GM12878 (cell line): ENCODE results near the gene RUFY3.

Source experiments
- ATF7 ChIP-seq: fragments of 450-650 bp; IDR thresholded peaks from 2 replicates; pipeline ENCODE4 v1.6.1; 2016; ENCODE audit warnings: low read depth, mild to moderate bottlenecking
- POLR2A ChIP-seq: IDR thresholded peaks from 2 replicates; pipeline ENCODE4 v1.6.1; 2011; ENCODE audit warnings: low read depth, mild to moderate bottlenecking, low read length
- TAF1 ChIP-seq: IDR thresholded peaks from 2 replicates; pipeline ENCODE4 v1.6.1; 2011; ENCODE audit warnings: mild to moderate bottlenecking, low read depth, low read length, borderline replicate concordance
- TF ChIP-seq, protein P1 (sequence below), 3 experiments: IDR thresholded peaks in 2 of 3; conservative IDR thresholded peaks in 1 of 3; 2 replicates each; pipeline ENCODE4 v1.5.1; 2011; ENCODE audit warnings: low read depth in 3 of 3, low read length in 3 of 3, mild to moderate bottlenecking in 3 of 3, control low read depth in 2 of 3, moderate library complexity in 2 of 3, inconsistent platforms in 1 of 3, mixed read lengths in 1 of 3; ENCODE audit not compliant: control insufficient read depth in 2 of 3, insufficient read depth in 1 of 3; ENCODE audit errors: extremely low read depth in 1 of 3
- TF ChIP-seq, protein P2 (sequence below): fragments of 450-650 bp; IDR thresholded peaks from 2 replicates; pipeline ENCODE4 v1.6.1; 2016; ENCODE audit warnings: mild to moderate bottlenecking
- TF ChIP-seq, protein P3 (sequence below): fragments of 450-650 bp; IDR thresholded peaks from 2 replicates; pipeline ENCODE4 v1.6.1; 2017; ENCODE audit warnings: mild to moderate bottlenecking

DNA sequence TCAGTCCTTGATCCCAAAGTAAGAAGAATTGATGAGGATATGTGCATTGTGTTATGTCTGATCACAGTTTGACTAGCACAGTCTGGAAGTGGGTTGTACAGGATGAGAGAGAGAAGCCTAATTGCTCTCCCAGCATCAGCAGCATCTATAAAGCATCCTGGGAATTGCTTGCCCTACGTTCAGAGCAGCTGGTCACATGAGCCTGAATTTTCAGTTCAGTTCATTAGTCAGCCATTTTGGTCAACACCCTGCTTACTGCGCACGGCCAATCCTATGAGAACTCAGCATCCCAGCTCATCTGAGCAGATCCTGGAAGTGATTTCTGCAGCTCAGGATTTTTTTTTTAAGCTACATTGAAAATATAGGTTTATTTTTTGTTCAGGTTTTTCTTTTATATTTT lies at the start of gene RUFY3:
- TF ChIP-seq ATF7 = no peak
- TF ChIP-seq TAF1 = no peak
- TF ChIP-seq, protein P1, sequence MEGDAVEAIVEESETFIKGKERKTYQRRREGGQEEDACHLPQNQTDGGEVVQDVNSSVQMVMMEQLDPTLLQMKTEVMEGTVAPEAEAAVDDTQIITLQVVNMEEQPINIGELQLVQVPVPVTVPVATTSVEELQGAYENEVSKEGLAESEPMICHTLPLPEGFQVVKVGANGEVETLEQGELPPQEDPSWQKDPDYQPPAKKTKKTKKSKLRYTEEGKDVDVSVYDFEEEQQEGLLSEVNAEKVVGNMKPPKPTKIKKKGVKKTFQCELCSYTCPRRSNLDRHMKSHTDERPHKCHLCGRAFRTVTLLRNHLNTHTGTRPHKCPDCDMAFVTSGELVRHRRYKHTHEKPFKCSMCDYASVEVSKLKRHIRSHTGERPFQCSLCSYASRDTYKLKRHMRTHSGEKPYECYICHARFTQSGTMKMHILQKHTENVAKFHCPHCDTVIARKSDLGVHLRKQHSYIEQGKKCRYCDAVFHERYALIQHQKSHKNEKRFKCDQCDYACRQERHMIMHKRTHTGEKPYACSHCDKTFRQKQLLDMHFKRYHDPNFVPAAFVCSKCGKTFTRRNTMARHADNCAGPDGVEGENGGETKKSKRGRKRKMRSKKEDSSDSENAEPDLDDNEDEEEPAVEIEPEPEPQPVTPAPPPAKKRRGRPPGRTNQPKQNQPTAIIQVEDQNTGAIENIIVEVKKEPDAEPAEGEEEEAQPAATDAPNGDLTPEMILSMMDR (IDR thresholded peaks at IDR 0.05 in 2 of 3, conservative IDR thresholded peaks at IDR 0.05 in 1 of 3; ENCODE audit: control insufficient read depth in 2 of 3, extremely low read depth in 1 of 3, insufficient read depth in 1 of 3, low read depth in 3 of 3, low read length in 3 of 3) = no peak
- TF ChIP-seq, protein P2, sequence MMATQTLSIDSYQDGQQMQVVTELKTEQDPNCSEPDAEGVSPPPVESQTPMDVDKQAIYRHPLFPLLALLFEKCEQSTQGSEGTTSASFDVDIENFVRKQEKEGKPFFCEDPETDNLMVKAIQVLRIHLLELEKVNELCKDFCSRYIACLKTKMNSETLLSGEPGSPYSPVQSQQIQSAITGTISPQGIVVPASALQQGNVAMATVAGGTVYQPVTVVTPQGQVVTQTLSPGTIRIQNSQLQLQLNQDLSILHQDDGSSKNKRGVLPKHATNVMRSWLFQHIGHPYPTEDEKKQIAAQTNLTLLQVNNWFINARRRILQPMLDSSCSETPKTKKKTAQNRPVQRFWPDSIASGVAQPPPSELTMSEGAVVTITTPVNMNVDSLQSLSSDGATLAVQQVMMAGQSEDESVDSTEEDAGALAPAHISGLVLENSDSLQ = no peak
- TF ChIP-seq, protein P3, sequence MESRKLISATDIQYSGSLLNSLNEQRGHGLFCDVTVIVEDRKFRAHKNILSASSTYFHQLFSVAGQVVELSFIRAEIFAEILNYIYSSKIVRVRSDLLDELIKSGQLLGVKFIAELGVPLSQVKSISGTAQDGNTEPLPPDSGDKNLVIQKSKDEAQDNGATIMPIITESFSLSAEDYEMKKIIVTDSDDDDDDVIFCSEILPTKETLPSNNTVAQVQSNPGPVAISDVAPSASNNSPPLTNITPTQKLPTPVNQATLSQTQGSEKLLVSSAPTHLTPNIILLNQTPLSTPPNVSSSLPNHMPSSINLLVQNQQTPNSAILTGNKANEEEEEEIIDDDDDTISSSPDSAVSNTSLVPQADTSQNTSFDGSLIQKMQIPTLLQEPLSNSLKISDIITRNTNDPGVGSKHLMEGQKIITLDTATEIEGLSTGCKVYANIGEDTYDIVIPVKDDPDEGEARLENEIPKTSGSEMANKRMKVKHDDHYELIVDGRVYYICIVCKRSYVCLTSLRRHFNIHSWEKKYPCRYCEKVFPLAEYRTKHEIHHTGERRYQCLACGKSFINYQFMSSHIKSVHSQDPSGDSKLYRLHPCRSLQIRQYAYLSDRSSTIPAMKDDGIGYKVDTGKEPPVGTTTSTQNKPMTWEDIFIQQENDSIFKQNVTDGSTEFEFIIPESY = no peak
- TF ChIP-seq POLR2A = no peak
